ENCODE results near the gene NPY1R. TPM values are rescaled to one million over a fixed set of nuclear protein-coding genes. Genes with fewer than 3 reads are reported as not detected.

Gene NPY1R
- total RNA-seq, 1 donor from 2014 or later = 0.07 TPM

GRCh38 chr4:163280703-163281519 lies 51.5 kb downstream of the NPY1R start:
- no peak for DNase-seq (ENCODE audit: low read depth, low spot score)

- DNase-seq (ENCODE audit: low read depth, low spot score) = no peak
These were observed 52.7 kb downstream of the NPY1R start for GRCh38 chr4:163279713-163280112.

DNA sequence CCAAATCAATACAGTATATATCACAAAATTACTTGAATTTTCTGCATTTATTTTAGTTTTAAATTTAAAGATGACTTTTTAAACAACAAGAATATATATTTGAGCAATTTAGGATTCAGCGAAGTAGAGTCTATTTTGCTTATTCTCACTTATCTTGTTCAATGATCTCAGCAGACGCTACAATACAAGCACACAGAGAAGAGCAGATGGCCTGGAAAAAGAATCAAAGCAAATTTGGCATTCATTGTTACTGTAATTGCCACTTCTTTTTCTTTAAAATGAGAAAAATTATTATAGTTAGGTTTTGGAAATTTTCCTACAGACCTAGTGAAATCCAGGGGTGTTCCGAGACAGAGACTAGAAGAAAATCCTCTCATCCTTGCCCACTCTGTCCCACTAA lies 57.5 kb downstream of the NPY1R start:
- no peak for DNase-seq (ENCODE audit: low read depth, low spot score)

Other genes with a start within 250 kb of the NPY1R start
- gene NAF1, start 165.7 kb downstream of the NPY1R start, total RNA-seq = 6.9 and 9.2 TPM in 2 replicates
- gene NPY5R, start 11.3 kb upstream of the NPY1R start, total RNA-seq = not detected in 2 replicates
- not detected in 2 replicates for gene TKTL2, start 141.2 kb upstream of the NPY1R start, total RNA-seq
- 33.3 and 34.6 TPM in 2 replicates for gene TMA16, start 162.1 kb upstream of the NPY1R start, total RNA-seq